SK-N-SH treated with all-trans-retinoic acid at 6 μM for 48 hours (cell line): ENCODE measurements around the gene COL26A1.

ENCODE experiments used
- CSDC2 ChIP-seq: fragments of 250-450 bp; sonication (Bioruptor Pico); IDR thresholded peaks from 2 replicates; pipeline ENCODE4 v1.5.0; 2020; ENCODE audit warnings: mild to moderate bottlenecking, moderate library complexity
- RARB ChIP-seq: fragments of 250-450 bp; sonication (Bioruptor Pico); IDR thresholded peaks from 2 replicates; pipeline ENCODE4 v1.8.0; 2021; ENCODE audit warnings: mild to moderate bottlenecking, moderate library complexity

GRCh38 chr7:101593556-101593955, 230.9 kb downstream of the COL26A1 start:
- TF ChIP-seq RARB (CRISPR knock-in tag) (no peak), CSDC2 (CRISPR knock-in tag) (no peak)
